HEK293 (cell line): Measurements from ENCODE around the gene CCNT1.

ENCODE experiments used
- ELK4 ChIP-seq: IDR thresholded peaks from 2 replicates; pipeline ENCODE4 v1.6.1; 2011; ENCODE audit warnings: mild to moderate bottlenecking, low read depth, low read length, borderline replicate concordance
- HOXA7 ChIP-seq: sonication (generic); formaldehyde crosslinking; IDR thresholded peaks from 2 replicates; pipeline ENCODE4 v1.8.1; 2022; ENCODE audit warnings: missing genetic modification reagents, borderline replicate concordance
- HOXC10 ChIP-seq: sonication (generic); formaldehyde crosslinking; IDR thresholded peaks from 2 replicates; pipeline ENCODE4 v1.8.1; 2023; ENCODE audit warnings: mild to moderate bottlenecking, missing genetic modification reagents
- HOXD13 ChIP-seq: sonication (generic); formaldehyde crosslinking; IDR thresholded peaks from 2 replicates; pipeline ENCODE4 v1.8.0; 2022; ENCODE audit warnings: missing genetic modification reagents, borderline replicate concordance
- KLF16 ChIP-seq: fragments of 450-650 bp; formaldehyde crosslinking; IDR thresholded peaks from 2 replicates; pipeline ENCODE4 v1.5.1; 2017; ENCODE audit warnings: missing biosample characterization, missing genetic modification characterization
- KLF8 ChIP-seq: fragments of 450-650 bp; formaldehyde crosslinking; IDR thresholded peaks from 2 replicates; pipeline ENCODE4 v1.5.1; 2016; ENCODE audit warnings: missing biosample characterization, missing genetic modification characterization
- SP3 ChIP-seq: fragments of 450-650 bp; formaldehyde crosslinking; IDR thresholded peaks from 2 replicates; pipeline ENCODE4 v1.5.1; 2016; ENCODE audit warnings: missing biosample characterization, missing genetic modification characterization
- YY1 ChIP-seq: fragments of 450-650 bp; formaldehyde crosslinking; IDR thresholded peaks from 2 replicates; pipeline ENCODE4 v1.5.1; 2018; ENCODE audit warnings: missing biosample characterization, missing genetic modification characterization
- ZBTB1 ChIP-seq: fragments of 450-650 bp; formaldehyde crosslinking; IDR thresholded peaks from 2 replicates; pipeline ENCODE4 v1.5.1; 2016; ENCODE audit warnings: missing biosample characterization, missing genetic modification characterization
- ZBTB20 ChIP-seq: fragments of 450-650 bp; formaldehyde crosslinking; IDR thresholded peaks from 2 replicates; pipeline ENCODE4 v1.5.1; 2016; ENCODE audit warnings: missing biosample characterization, missing genetic modification characterization
- ZBTB7A ChIP-seq: fragments of 450-650 bp; formaldehyde crosslinking; IDR thresholded peaks from 2 replicates; pipeline ENCODE4 v1.5.1; 2016; ENCODE audit warnings: low read depth, missing biosample characterization, missing genetic modification characterization
- ZFHX2 ChIP-seq: fragments of 450-650 bp; formaldehyde crosslinking; conservative IDR thresholded peaks from 2 replicates; pipeline ENCODE4 v1.5.1; 2016; ENCODE audit warnings: missing biosample characterization, missing genetic modification characterization
- ZNF114 ChIP-seq: fragments of 450-650 bp; formaldehyde crosslinking; IDR thresholded peaks from 2 replicates; pipeline ENCODE4 v1.5.0; 2017; ENCODE audit warnings: missing biosample characterization, missing genetic modification characterization
- ZNF174 ChIP-seq: fragments of 450-650 bp; formaldehyde crosslinking; IDR thresholded peaks from 2 replicates; pipeline ENCODE4 v1.5.0; 2017; ENCODE audit warnings: missing biosample characterization, mild to moderate bottlenecking, missing genetic modification characterization
- ZNF23 ChIP-seq: fragments of 450-650 bp; formaldehyde crosslinking; IDR thresholded peaks from 2 replicates; pipeline ENCODE4 v1.5.1; 2016; ENCODE audit warnings: missing biosample characterization, missing genetic modification characterization, borderline replicate concordance
- ZNF280C ChIP-seq: fragments of 450-650 bp; formaldehyde crosslinking; IDR thresholded peaks from 2 replicates; pipeline ENCODE4 v1.5.1; 2016; ENCODE audit warnings: missing biosample characterization, missing genetic modification characterization
- ZNF302 ChIP-seq: fragments of 450-650 bp; formaldehyde crosslinking; IDR thresholded peaks from 2 replicates; pipeline ENCODE4 v1.5.1; 2016; ENCODE audit warnings: missing biosample characterization, missing genetic modification characterization, low read depth
- ZNF311 ChIP-seq: fragments of 450-650 bp; formaldehyde crosslinking; IDR thresholded peaks from 2 replicates; pipeline ENCODE4 v1.5.1; 2017; ENCODE audit warnings: missing biosample characterization, missing genetic modification characterization, borderline replicate concordance
- ZNF324 ChIP-seq: fragments of 450-650 bp; formaldehyde crosslinking; IDR thresholded peaks from 2 replicates; pipeline ENCODE4 v1.5.1; 2016; ENCODE audit warnings: missing biosample characterization, missing genetic modification characterization
- ZNF341 ChIP-seq: fragments of 450-650 bp; formaldehyde crosslinking; IDR thresholded peaks from 2 replicates; pipeline ENCODE4; 2016; ENCODE audit warnings: low read depth, missing biosample characterization, missing genetic modification characterization
- ZNF366 ChIP-seq: fragments of 450-650 bp; formaldehyde crosslinking; conservative IDR thresholded peaks from 2 replicates; pipeline ENCODE4 v1.5.1; 2016; ENCODE audit warnings: missing biosample characterization, missing genetic modification characterization
- ZNF398 ChIP-seq: fragments of 450-650 bp; formaldehyde crosslinking; IDR thresholded peaks from 2 replicates; pipeline ENCODE4 v1.5.1; 2017; ENCODE audit warnings: missing biosample characterization, missing genetic modification characterization
- ZNF423 ChIP-seq: fragments of 450-650 bp; formaldehyde crosslinking; IDR thresholded peaks from 2 replicates; pipeline ENCODE4 v1.5.1; 2016; ENCODE audit warnings: missing biosample characterization, missing genetic modification characterization
- ZNF473 ChIP-seq: fragments of 450-650 bp; formaldehyde crosslinking; IDR thresholded peaks from 2 replicates; pipeline ENCODE4 v1.5.1; 2017; ENCODE audit warnings: missing biosample characterization, missing genetic modification characterization
- ZNF510 ChIP-seq: fragments of 450-650 bp; formaldehyde crosslinking; IDR thresholded peaks from 2 replicates; pipeline ENCODE4 v1.5.1; 2018; ENCODE audit warnings: mild to moderate bottlenecking, missing genetic modification characterization, missing biosample characterization; ENCODE audit not compliant: insufficient replicate concordance
- ZNF529 ChIP-seq: fragments of 450-650 bp; formaldehyde crosslinking; IDR thresholded peaks from 2 replicates; pipeline ENCODE4 v1.5.1; 2017; ENCODE audit warnings: missing genetic modification characterization, missing biosample characterization; ENCODE audit not compliant: insufficient replicate concordance
- ZNF558 ChIP-seq: fragments of 450-650 bp; formaldehyde crosslinking; IDR thresholded peaks from 2 replicates; pipeline ENCODE4 v1.5.1; 2016; ENCODE audit warnings: missing biosample characterization, missing genetic modification characterization
- ZNF610 ChIP-seq: fragments of 450-650 bp; formaldehyde crosslinking; IDR thresholded peaks from 2 replicates; pipeline ENCODE4 v1.5.1; 2016; ENCODE audit warnings: missing biosample characterization, missing genetic modification characterization, borderline replicate concordance
- ZNF626 ChIP-seq: fragments of 450-650 bp; sonication (Bioruptor Pico); formaldehyde crosslinking; IDR thresholded peaks from 2 replicates; pipeline ENCODE4 v1.5.1; 2018; ENCODE audit warnings: missing biosample characterization, missing genetic modification characterization, inconsistent platforms
- ZNF692 ChIP-seq: fragments of 450-650 bp; formaldehyde crosslinking; IDR thresholded peaks from 2 replicates; pipeline ENCODE4 v1.5.1; 2016; ENCODE audit warnings: missing biosample characterization, missing genetic modification characterization
- ZNF701 ChIP-seq: fragments of 450-650 bp; formaldehyde crosslinking; IDR thresholded peaks from 2 replicates; pipeline ENCODE4 v1.5.1; 2016; ENCODE audit warnings: missing biosample characterization, missing genetic modification characterization
- ZNF707 ChIP-seq: fragments of 450-650 bp; formaldehyde crosslinking; IDR thresholded peaks from 2 replicates; pipeline ENCODE4 v1.5.1; 2016; ENCODE audit warnings: missing biosample characterization, missing genetic modification characterization
- ZNF785 ChIP-seq: fragments of 450-650 bp; formaldehyde crosslinking; IDR thresholded peaks from 2 replicates; pipeline ENCODE4 v1.5.1; 2016; ENCODE audit warnings: missing biosample characterization, missing genetic modification characterization
- ZSCAN30 ChIP-seq: fragments of 450-650 bp; IDR thresholded peaks from 2 replicates; pipeline ENCODE4 v1.5.1; 2018; ENCODE audit warnings: missing biosample characterization, mild to moderate bottlenecking, missing genetic modification characterization, moderate library complexity
- ZSCAN5A ChIP-seq: fragments of 450-650 bp; formaldehyde crosslinking; IDR thresholded peaks from 2 replicates; pipeline ENCODE4 v1.5.1; 2016; ENCODE audit warnings: missing biosample characterization, missing genetic modification characterization
- ZXDB ChIP-seq: fragments of 450-650 bp; formaldehyde crosslinking; IDR thresholded peaks from 2 replicates; pipeline ENCODE4 v1.5.1; 2016; ENCODE audit warnings: missing biosample characterization, missing genetic modification characterization

Gene CCNT1

GRCh38 chr12:48683534-48683933 lies 33.0 kb downstream of the CCNT1 start (continued):
- TF ChIP-seq ZBTB1 (no peak), HOXC10 (CRISPR knock-in tag) (no peak), ZNF610 (tag by site-specific recombination) (no peak), ZNF366 (tag by site-specific recombination) (no peak), ZBTB7A (tag by site-specific recombination) (no peak), ZNF423 (no peak), ZNF558 (tag by site-specific recombination) (peak; percentile 82), YY1 (tag by site-specific recombination) (no peak), ZNF174 (tag by site-specific recombination) (no peak), ZNF311 (tag by site-specific recombination) (no peak), ZNF302 (no peak), ZNF529 (tag by site-specific recombination) (peak; percentile 71), ZNF510 (tag by site-specific recombination) (peak; percentile 79), KLF16 (tag by site-specific recombination) (no peak), ELK4 (no peak), ZNF707 (tag by site-specific recombination) (no peak), ZFHX2 (no peak), ZNF398 (tag by site-specific recombination) (no peak), ZXDB (tag by site-specific recombination) (peak; percentile 55), ZSCAN30 (tag by site-specific recombination) (no peak), ZNF692 (tag by site-specific recombination) (no peak), ZNF785 (tag by site-specific recombination) (no peak), ZNF280C (tag by site-specific recombination) (no peak), ZNF324 (no peak), HOXA7 (CRISPR knock-in tag) (no peak), ZNF701 (tag by site-specific recombination) (no peak), ZBTB20 (tag by site-specific recombination) (no peak), ZSCAN5A (tag by site-specific recombination) (no peak), HOXD13 (CRISPR knock-in tag) (no peak), KLF8 (no peak), SP3 (tag by site-specific recombination) (peak; percentile 36; the same call in 1 of the 2 replicates), ZNF114 (tag by site-specific recombination) (no peak), ZNF341 (tag by site-specific recombination) (no peak), ZNF473 (tag by site-specific recombination) (no peak), ZNF626 (tag by site-specific recombination) (no peak), ZNF23 (tag by site-specific recombination) (no peak)
